Astrocyte (in vitro differentiated cells and primary cell): Measurements from ENCODE around the gene CACNA1C. TPM values are rescaled to one million over a fixed set of nuclear protein-coding genes. Genes with fewer than 3 reads are reported as not detected.

Source experiments
- DNase-seq: peaks from one replicate; pipeline ENCODE4 v3.0.0-alpha.2; 2010; ENCODE audit warnings: low read depth
- FAIRE-seq: peaks from 2 replicates; lab custom pipeline; 2011; peaks lifted over from hg19 to GRCh38; lab: Jason Lieb, UNC
- H2AFZ ChIP-seq: 2 replicates; pipeline ENCODE4 v1.6.0; 2012; ENCODE audit warnings: low read depth, low read length, inconsistent platforms
- H3K27ac ChIP-seq: 2 replicates; pipeline ENCODE4 v1.5.1; 2011; ENCODE audit warnings: low read depth, low read length, inconsistent platforms
- H3K27me3 ChIP-seq: 2 replicates; pipeline ENCODE4 v1.6.0; 2011; ENCODE audit warnings: low read length, inconsistent platforms; ENCODE audit not compliant: insufficient read depth
- H3K36me3 ChIP-seq: 2 replicates; pipeline ENCODE4 v1.5.1; 2011; ENCODE audit warnings: low read length, inconsistent platforms; ENCODE audit not compliant: insufficient read depth
- H3K4me1 ChIP-seq: 2 replicates; pipeline ENCODE4 v1.5.1; 2011; ENCODE audit warnings: low read length, inconsistent platforms; ENCODE audit not compliant: insufficient read depth
- H3K4me2 ChIP-seq: 2 replicates; pipeline ENCODE4 v1.6.0; 2012; ENCODE audit warnings: low read length, inconsistent platforms
- H3K4me3 ChIP-seq: 2 replicates; pipeline ENCODE4 v1.5.1; 2011; ENCODE audit warnings: low read depth, mild to moderate bottlenecking, low read length, inconsistent platforms; ENCODE audit not compliant: insufficient read depth
- H3K79me2 ChIP-seq: 2 replicates; pipeline ENCODE4 v1.6.0; 2012; ENCODE audit warnings: mild to moderate bottlenecking, low read length, inconsistent platforms; ENCODE audit not compliant: insufficient read depth
- H3K9ac ChIP-seq: 2 replicates; pipeline ENCODE4 v1.6.0; 2012; ENCODE audit warnings: mild to moderate bottlenecking, low read length, inconsistent platforms
- H3K9me3 ChIP-seq: 2 replicates; pipeline ENCODE4 v1.5.1; 2012; ENCODE audit warnings: low read depth, mild to moderate bottlenecking, low read length, inconsistent platforms; ENCODE audit not compliant: insufficient read depth
- H4K20me1 ChIP-seq: 2 replicates; pipeline ENCODE4 v1.6.0; 2012; ENCODE audit warnings: low read length, inconsistent platforms; ENCODE audit not compliant: insufficient read depth
- H3K27ac Mint-ChIP-seq: one replicate; pipeline ENCODE4 v1.8.0; 2021; ENCODE audit warnings: mild to moderate bottlenecking, mixed read lengths; ENCODE audit not compliant: unreplicated experiment
- H3K27me3 Mint-ChIP-seq: one replicate; pipeline ENCODE4 v1.8.0; 2021; ENCODE audit warnings: low read depth, mixed read lengths; ENCODE audit not compliant: unreplicated experiment
- H3K36me3 Mint-ChIP-seq: one replicate; pipeline ENCODE4 v1.8.0; 2021; ENCODE audit warnings: low read depth, mixed read lengths; ENCODE audit not compliant: unreplicated experiment
- H3K4me1 Mint-ChIP-seq: one replicate; pipeline ENCODE4 v1.8.0; 2021; ENCODE audit warnings: low read depth, mixed read lengths; ENCODE audit not compliant: unreplicated experiment
- H3K4me3 Mint-ChIP-seq: one replicate; pipeline ENCODE4 v1.8.0; 2021; ENCODE audit warnings: mild to moderate bottlenecking, moderate library complexity, mixed read lengths; ENCODE audit not compliant: unreplicated experiment
- H3K9me3 Mint-ChIP-seq: one replicate; pipeline ENCODE4 v1.8.0; 2021; ENCODE audit warnings: mild to moderate bottlenecking, mixed read lengths; ENCODE audit not compliant: unreplicated experiment
- EZH2 ChIP-seq: IDR thresholded peaks from 2 replicates; pipeline ENCODE4 v1.6.1; 2012; ENCODE audit warnings: mild to moderate bottlenecking, low read length, inconsistent platforms; ENCODE audit not compliant: insufficient read depth
- total RNA-seq: library from RNA; stranded (reverse); gene quantifications from 2 replicates; pipeline ENCODE4 v1.2.1, GENCODE V29; 2021
- TF ChIP-seq, protein P1 (sequence below): IDR thresholded peaks from 2 replicates; pipeline ENCODE4 v1.5.1; 2011; ENCODE audit warnings: low read depth, mild to moderate bottlenecking, inconsistent platforms, low read length, moderate library complexity; ENCODE audit not compliant: insufficient read depth

The CACNA1C gene
- total RNA-seq, 1 donor from 2014 or later, result 2.1 TPM

DNA sequence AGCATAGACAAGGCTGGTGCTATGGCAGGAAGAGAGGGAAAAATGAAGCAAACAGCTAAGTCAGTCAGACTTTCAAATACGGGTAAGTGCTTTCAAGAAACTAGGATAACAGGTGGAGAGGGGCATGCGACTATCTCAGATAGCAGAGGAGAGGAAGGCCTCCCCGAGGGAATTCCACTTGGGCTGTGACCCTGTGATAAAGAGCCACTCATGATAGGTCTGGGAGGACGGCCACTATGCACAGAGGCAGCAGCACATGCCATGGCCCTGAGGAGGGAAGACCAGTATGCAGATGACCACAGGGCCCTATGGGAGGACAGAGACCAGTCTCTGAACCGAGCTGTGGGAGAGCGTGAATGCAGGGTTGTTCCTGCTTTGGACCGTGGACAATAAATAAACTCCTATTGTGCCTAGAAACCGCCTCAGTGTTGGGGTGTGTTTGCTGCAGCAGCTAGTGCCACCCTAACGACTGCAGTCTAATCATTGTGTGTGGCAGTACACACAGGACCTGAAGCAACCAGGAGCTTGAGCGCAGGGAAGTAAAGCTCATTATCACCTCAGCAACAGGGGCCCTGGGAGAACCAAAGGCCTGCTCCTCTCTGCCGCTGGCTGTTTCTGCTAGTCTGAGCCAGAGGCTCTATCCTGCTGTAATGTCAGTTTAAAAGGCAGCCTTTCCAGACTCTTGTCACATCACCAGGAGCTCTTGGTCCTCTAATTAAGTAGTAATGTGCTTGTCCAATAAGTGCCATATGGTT, 119.1 kb downstream of the CACNA1C start:
- Histone ChIP-seq H3K9ac (no peak overlapping the region), H3K9me3 (peaks cover 2% of the 10 kb centered on the region), H3K36me3 (no peaks in the 10 kb centered on the region), H3K4me1 (peaks cover 3% of the 10 kb centered on the region), H3K4me3 (no peak overlapping the region), H3K27ac (no peak overlapping the region), H3K27me3 (no peaks in the 10 kb centered on the region), H2AFZ (no peak overlapping the region), H4K20me1 (no peaks in the 10 kb centered on the region), H3K79me2 (no peaks in the 10 kb centered on the region), H3K4me2 (no peak overlapping the region)
- Mint-ChIP-seq H3K27ac (no peak overlapping the region), H3K9me3 (peaks cover 11% of the 10 kb centered on the region), H3K4me3 (no peak overlapping the region), H3K27me3 (peaks cover 24% of the 10 kb centered on the region), H3K4me1 (no peaks in the 10 kb centered on the region), H3K36me3 (peaks cover 2% of the 10 kb centered on the region)
- TF ChIP-seq, protein P1, sequence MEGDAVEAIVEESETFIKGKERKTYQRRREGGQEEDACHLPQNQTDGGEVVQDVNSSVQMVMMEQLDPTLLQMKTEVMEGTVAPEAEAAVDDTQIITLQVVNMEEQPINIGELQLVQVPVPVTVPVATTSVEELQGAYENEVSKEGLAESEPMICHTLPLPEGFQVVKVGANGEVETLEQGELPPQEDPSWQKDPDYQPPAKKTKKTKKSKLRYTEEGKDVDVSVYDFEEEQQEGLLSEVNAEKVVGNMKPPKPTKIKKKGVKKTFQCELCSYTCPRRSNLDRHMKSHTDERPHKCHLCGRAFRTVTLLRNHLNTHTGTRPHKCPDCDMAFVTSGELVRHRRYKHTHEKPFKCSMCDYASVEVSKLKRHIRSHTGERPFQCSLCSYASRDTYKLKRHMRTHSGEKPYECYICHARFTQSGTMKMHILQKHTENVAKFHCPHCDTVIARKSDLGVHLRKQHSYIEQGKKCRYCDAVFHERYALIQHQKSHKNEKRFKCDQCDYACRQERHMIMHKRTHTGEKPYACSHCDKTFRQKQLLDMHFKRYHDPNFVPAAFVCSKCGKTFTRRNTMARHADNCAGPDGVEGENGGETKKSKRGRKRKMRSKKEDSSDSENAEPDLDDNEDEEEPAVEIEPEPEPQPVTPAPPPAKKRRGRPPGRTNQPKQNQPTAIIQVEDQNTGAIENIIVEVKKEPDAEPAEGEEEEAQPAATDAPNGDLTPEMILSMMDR, result no peak
- TF ChIP-seq EZH2, result no peak
- FAIRE-seq (no peak), DNase-seq (no peak)

DNA sequence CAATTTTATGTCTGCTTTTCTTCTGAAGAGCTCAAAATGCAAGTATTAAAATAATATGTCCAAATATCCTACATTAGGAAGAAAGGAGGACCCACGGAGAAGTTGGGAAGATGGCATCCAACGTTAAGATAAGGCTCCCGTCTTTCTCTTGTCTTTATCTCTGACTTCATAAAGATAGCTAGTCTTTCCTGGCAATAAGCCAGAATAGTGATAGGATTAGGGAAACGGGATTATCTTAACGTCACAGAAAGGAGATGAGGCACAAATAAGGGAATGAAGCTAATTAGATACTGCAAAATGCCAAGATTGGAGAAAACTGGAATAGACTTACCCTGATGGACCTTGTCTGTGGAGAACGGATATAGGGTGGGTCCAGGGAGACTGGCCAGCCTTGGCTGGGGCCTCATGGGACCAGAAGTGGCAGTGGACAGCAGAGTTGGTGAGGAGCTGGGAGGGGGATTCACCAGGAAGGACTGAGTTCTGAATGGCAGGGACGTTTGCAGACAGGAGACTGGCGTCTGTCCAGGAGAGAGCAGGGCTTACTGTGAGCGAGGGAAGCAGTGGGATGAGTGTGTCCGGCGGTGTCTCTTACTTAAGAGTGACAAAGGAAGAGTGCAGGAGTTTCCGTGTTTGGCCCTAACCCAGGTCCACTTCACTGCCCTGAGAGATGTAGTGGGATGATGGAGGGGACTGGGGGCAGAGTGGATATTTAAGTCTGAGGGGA, 119.9 kb downstream of the CACNA1C start:
- no peak overlapping the region for H3K27ac ChIP-seq
- no peaks in the 10 kb centered on the region for H3K27me3 ChIP-seq
- peaks cover 3% of the 10 kb centered on the region for H3K4me1 ChIP-seq
- no peak for TF ChIP-seq EZH2
- TF ChIP-seq, protein P1, result no peak
- no peaks in the 10 kb centered on the region for H3K4me1 Mint-ChIP-seq
- H3K27me3 Mint-ChIP-seq, result peaks cover 27% of the 10 kb centered on the region
- H3K36me3 ChIP-seq, result no peaks in the 10 kb centered on the region
- peaks cover 7% of the 10 kb centered on the region for H3K9me3 Mint-ChIP-seq
- no peak overlapping the region for H3K27ac Mint-ChIP-seq
- H3K79me2 ChIP-seq, result no peaks in the 10 kb centered on the region
- no peak overlapping the region for H3K4me2 ChIP-seq
- H2AFZ ChIP-seq, result no peak overlapping the region
- H3K9me3 ChIP-seq, result peaks cover under 1% of the 10 kb centered on the region
- no peak for DNase-seq
- FAIRE-seq, result no peak
- no peaks in the 10 kb centered on the region for H4K20me1 ChIP-seq
- no peak overlapping the region for H3K4me3 Mint-ChIP-seq
- H3K4me3 ChIP-seq, result no peak overlapping the region
- H3K9ac ChIP-seq, result no peak overlapping the region
- peaks cover 2% of the 10 kb centered on the region for H3K36me3 Mint-ChIP-seq

DNA sequence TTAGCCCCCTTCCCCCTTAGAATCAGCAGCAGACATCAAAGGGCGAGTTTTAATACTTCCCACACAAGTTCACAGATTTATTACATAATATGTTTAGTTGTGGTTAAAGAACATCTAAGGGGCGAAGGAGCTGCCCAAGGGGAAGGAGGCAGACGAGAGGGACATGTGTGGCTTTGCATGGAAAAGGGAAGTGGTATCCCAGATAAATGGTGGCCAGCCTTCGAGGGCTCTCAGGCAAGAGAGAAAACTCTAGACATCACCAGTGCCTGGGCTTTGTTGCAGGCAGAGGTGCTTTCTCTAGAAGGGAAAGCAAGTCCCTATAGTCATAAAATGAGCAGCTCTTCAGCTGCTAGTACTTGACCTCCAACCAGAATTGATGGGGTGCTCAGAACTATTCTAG, 121.2 kb downstream of the CACNA1C start:
- no peak overlapping the region for H2AFZ ChIP-seq
- no peak overlapping the region for H3K4me2 ChIP-seq
- no peak overlapping the region for H3K27ac ChIP-seq
- Mint-ChIP-seq H3K27me3 (peaks cover 38% of the 10 kb centered on the region), H3K9me3 (peaks cover 2% of the 10 kb centered on the region), H3K4me1 (no peaks in the 10 kb centered on the region), H3K27ac (no peak overlapping the region), H3K4me3 (no peak overlapping the region), H3K36me3 (peaks cover 2% of the 10 kb centered on the region)
- no peak overlapping the region for H3K4me3 ChIP-seq
- H3K9ac ChIP-seq, result no peak overlapping the region
- TF ChIP-seq EZH2, result no peak
- TF ChIP-seq, protein P1, result no peak
- H3K36me3 ChIP-seq, result no peaks in the 10 kb centered on the region
- no peaks in the 10 kb centered on the region for H3K9me3 ChIP-seq
- H3K27me3 ChIP-seq, result no peaks in the 10 kb centered on the region
- DNase-seq (no peak), FAIRE-seq (no peak)
- no peaks in the 10 kb centered on the region for H3K4me1 ChIP-seq
- H3K79me2 ChIP-seq, result no peaks in the 10 kb centered on the region
- H4K20me1 ChIP-seq, result no peaks in the 10 kb centered on the region
